ENCODE data around the gene GNB1L. TPM values are rescaled to one million over a fixed set of nuclear protein-coding genes. Genes with fewer than 3 reads are reported as not detected.

The GNB1L gene
- total and polyA plus RNA-seq, 9 of the 15 experiments (the other 6 are each of a cell fraction or from before 2014, with no cell fraction given), result 0.56 to 50.5 (median 10.2) TPM

- TF ChIP-seq CHAMP1 (IDR thresholded peaks at IDR 0.05) (no peak), SAP30 (IDR thresholded peaks at IDR 0.05; ENCODE audit: borderline replicate concordance, insufficient read depth, low read depth, low read length, poor library complexity, severe bottlenecking) (peak; percentile 12), SIN3A (IDR thresholded peaks at IDR 0.05; ENCODE audit: borderline replicate concordance in 2 of 2, control insufficient read depth in 1 of 2, low read depth in 2 of 2, low read length in 2 of 2) (no peak), MTA1 (IDR thresholded peaks at IDR 0.05; ENCODE audit: borderline replicate concordance) (no peak), ZNF695 (CRISPR knock-in tag; IDR thresholded peaks at IDR 0.05) (no peak), OTX1 (CRISPR knock-in tag; IDR thresholded peaks at IDR 0.05) (no peak), TFE3 (CRISPR knock-in tag; IDR thresholded peaks at IDR 0.05) (no peak), ZNF57 (CRISPR knock-in tag; IDR thresholded peaks at IDR 0.05) (peak; percentile 74; the same call in 1 of the 2 replicates), ZC3H8 (IDR thresholded peaks at IDR 0.05) (no peak), ZEB2 (IDR thresholded peaks at IDR 0.05) (no peak), HLTF (IDR thresholded peaks at IDR 0.05) (no peak), MYC (IDR thresholded peaks at IDR 0.05; ENCODE audit: low read depth, low read length) (no peak), MYC (CRISPR knock-in tag; IDR thresholded peaks at IDR 0.05; ENCODE audit: borderline replicate concordance, low read depth) (no peak), RBM17 (IDR thresholded peaks at IDR 0.05; ENCODE audit: borderline replicate concordance, low read depth, low read length) (no peak), NCOA1 (IDR thresholded peaks at IDR 0.05; ENCODE audit: low read depth) (no peak), ZNF77 (CRISPR knock-in tag; IDR thresholded peaks at IDR 0.05) (no peak), MAZ (CRISPR knock-in tag; conservative IDR thresholded peaks at IDR 0.05 in 1 of 2, IDR thresholded peaks at IDR 0.05 in 1 of 2) (no peak), MIER1 (IDR thresholded peaks at IDR 0.05; ENCODE audit: low read depth) (no peak), CCAR2 (IDR thresholded peaks at IDR 0.05; ENCODE audit: low read depth, low read length) (no peak)
- TF ChIP-seq, protein P1, sequence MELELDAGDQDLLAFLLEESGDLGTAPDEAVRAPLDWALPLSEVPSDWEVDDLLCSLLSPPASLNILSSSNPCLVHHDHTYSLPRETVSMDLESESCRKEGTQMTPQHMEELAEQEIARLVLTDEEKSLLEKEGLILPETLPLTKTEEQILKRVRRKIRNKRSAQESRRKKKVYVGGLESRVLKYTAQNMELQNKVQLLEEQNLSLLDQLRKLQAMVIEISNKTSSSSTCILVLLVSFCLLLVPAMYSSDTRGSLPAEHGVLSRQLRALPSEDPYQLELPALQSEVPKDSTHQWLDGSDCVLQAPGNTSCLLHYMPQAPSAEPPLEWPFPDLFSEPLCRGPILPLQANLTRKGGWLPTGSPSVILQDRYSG (tag; conservative IDR thresholded peaks at IDR 0.05; ENCODE audit: low read depth), result no peak
- TF ChIP-seq, protein P2, sequence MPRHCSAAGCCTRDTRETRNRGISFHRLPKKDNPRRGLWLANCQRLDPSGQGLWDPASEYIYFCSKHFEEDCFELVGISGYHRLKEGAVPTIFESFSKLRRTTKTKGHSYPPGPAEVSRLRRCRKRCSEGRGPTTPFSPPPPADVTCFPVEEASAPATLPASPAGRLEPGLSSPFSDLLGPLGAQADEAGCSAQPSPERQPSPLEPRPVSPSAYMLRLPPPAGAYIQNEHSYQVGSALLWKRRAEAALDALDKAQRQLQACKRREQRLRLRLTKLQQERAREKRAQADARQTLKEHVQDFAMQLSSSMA (CRISPR knock-in tag; IDR thresholded peaks at IDR 0.05), result no peak
Measured at GRCh38 chr22:19762568-19763457, 91.9 kb downstream of the GNB1L start (continued).
